Measurements from ENCODE around the gene HMCN1. TPM values are rescaled to one million over a fixed set of nuclear protein-coding genes. Genes with fewer than 3 reads are reported as not detected.

The HMCN1 gene
- total RNA-seq, 1 donor from 2014 or later: 3.4 TPM

DNA sequence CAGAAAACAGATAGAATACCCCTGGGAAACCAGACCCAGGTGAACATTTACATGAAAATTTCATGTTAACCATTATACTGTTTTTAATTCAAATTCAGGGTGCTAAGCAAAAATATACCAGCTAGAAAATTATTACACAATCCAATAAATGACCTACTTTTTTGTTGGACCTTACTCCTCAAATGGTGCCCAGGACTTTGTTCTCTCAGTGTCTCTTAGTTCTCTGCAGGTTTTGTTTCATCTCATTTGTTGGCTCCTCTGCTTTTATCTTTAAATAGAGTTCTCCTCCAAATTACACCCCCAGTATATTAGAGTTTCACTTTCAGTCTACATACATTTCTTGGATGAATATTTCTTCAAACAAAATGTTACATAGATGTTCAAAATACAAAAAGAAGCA is 326.0 kb downstream of the HMCN1 start:
- Mint-ChIP-seq H3K4me1 (ENCODE audit: low read depth) (no peaks in the 10 kb centered on the region), H3K27me3 (no peaks in the 10 kb centered on the region), H3K27ac (no peak overlapping the region), H3K4me3 (ENCODE audit: low read depth) (no peak overlapping the region), H3K36me3 (ENCODE audit: insufficient read depth) (no peaks in the 10 kb centered on the region), H3K9me3 (ENCODE audit: low read depth) (no peaks in the 10 kb centered on the region)
- no peak for DNase-seq (ENCODE audit: low spot score, unreplicated experiment)
- TF ChIP-seq, protein P1, sequence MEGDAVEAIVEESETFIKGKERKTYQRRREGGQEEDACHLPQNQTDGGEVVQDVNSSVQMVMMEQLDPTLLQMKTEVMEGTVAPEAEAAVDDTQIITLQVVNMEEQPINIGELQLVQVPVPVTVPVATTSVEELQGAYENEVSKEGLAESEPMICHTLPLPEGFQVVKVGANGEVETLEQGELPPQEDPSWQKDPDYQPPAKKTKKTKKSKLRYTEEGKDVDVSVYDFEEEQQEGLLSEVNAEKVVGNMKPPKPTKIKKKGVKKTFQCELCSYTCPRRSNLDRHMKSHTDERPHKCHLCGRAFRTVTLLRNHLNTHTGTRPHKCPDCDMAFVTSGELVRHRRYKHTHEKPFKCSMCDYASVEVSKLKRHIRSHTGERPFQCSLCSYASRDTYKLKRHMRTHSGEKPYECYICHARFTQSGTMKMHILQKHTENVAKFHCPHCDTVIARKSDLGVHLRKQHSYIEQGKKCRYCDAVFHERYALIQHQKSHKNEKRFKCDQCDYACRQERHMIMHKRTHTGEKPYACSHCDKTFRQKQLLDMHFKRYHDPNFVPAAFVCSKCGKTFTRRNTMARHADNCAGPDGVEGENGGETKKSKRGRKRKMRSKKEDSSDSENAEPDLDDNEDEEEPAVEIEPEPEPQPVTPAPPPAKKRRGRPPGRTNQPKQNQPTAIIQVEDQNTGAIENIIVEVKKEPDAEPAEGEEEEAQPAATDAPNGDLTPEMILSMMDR (IDR thresholded peaks at IDR 0.05; ENCODE audit: unreplicated experiment): no peak

DNA sequence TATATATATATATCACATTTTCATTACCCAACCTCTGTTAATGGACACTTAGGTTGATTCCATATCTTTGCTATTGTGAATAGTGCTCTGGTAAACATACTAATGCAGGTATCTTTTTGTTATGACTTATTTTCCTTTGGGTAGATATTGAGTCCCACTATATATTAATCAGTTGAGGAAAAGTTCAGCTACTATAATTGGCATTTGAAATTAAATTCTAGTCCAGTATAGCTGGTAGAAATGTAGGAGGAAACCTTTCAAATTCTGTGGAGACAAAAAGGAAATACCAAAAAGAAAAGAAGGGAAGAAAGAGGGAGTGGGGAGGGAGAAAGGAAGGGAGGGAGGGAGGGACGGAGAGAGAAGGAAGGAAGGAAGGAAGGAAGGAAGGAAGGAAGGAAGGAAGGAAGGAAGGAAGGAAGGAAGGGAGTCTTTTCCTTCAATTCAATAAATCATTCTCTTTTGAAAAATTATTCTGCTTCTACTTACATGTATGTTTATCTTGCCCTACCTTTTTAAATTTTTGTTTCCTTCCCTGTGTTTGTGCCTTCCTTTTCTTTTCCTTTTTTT is 329.0 kb downstream of the HMCN1 start:
- Mint-ChIP-seq H3K36me3 (ENCODE audit: insufficient read depth) (no peaks in the 10 kb centered on the region), H3K4me1 (ENCODE audit: low read depth) (no peaks in the 10 kb centered on the region), H3K27ac (no peak overlapping the region), H3K9me3 (ENCODE audit: low read depth) (no peaks in the 10 kb centered on the region), H3K27me3 (no peaks in the 10 kb centered on the region), H3K4me3 (ENCODE audit: low read depth) (no peak overlapping the region)
- TF ChIP-seq, protein P1 (IDR thresholded peaks at IDR 0.05; ENCODE audit: unreplicated experiment): no peak
- DNase-seq (ENCODE audit: low spot score, unreplicated experiment): no peak

DNA sequence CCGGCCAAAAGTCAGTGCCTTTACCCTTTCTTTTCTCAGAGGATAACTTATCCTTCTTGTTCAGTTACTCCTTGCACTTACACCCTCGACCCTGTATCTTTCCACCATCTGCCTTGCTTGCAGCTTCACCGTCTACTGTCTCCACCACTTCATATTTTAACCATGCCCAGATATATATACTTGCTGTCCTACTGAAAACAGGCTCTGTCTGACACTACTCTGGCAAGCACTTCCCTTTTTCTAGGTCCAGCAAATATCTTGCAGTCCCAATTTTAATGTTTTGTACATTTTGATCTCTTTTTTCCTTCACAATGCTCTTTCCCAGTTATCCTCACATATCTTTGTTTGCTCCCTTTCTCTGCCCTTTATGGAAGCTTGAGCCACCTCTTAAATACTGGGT is 332.2 kb downstream of the HMCN1 start:
- no peak overlapping the region for H3K4me3 Mint-ChIP-seq (ENCODE audit: low read depth)
- no peak for DNase-seq (ENCODE audit: low spot score, unreplicated experiment)
- H3K9me3 Mint-ChIP-seq (ENCODE audit: low read depth): no peaks in the 10 kb centered on the region
- no peaks in the 10 kb centered on the region for H3K36me3 Mint-ChIP-seq (ENCODE audit: insufficient read depth)
- no peaks in the 10 kb centered on the region for H3K27me3 Mint-ChIP-seq
- H3K27ac Mint-ChIP-seq: no peak overlapping the region
- H3K4me1 Mint-ChIP-seq (ENCODE audit: low read depth): no peaks in the 10 kb centered on the region
- TF ChIP-seq, protein P1 (IDR thresholded peaks at IDR 0.05; ENCODE audit: unreplicated experiment): no peak

DNA sequence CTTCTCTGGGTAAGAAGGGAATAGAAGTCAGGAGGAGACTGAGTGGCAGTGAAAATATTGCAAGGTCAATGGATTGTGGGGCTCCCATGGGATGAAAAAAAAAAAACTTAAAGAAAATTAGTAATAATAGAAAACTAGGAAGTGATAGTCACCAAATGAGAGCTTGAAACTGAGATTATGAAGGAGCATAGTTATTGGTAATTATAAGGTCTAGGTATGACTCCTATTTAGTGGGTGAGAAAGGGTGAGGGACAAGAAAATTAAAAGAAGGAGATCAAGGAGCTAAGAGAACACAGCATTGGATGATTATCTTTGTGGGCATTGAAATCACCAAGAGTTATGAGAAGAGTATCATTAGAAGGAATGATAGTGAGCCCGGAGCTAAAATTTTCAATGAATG is 339.5 kb downstream of the HMCN1 start:
- no peaks in the 10 kb centered on the region for H3K9me3 Mint-ChIP-seq (ENCODE audit: low read depth)
- H3K27ac Mint-ChIP-seq: no peak overlapping the region
- TF ChIP-seq, protein P1 (IDR thresholded peaks at IDR 0.05; ENCODE audit: unreplicated experiment): no peak
- no peaks in the 10 kb centered on the region for H3K36me3 Mint-ChIP-seq (ENCODE audit: insufficient read depth)
- no peak overlapping the region for H3K4me3 Mint-ChIP-seq (ENCODE audit: low read depth)
- H3K27me3 Mint-ChIP-seq: no peaks in the 10 kb centered on the region
- DNase-seq (ENCODE audit: low spot score, unreplicated experiment): no peak
- peaks cover 5% of the 10 kb centered on the region for H3K4me1 Mint-ChIP-seq (ENCODE audit: low read depth)

DNA sequence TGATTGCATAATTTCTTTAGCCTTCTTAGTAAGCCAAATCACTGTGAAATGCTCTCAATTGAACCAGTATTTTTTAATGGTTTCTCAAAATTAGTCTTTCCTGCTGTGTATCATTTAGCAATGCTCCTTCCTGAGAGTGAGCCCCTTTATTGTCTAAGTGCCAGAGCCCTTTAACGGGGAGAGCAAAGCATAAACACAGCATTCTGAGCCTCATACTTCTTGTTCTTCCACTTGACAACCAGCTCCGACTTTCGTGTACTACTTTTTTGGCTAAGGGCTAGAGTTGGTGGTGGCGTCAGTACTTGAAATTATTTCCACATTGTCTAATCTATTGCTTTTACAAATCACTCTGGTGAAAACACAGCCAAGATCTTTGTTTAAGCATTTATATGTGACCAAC is 341.8 kb downstream of the HMCN1 start:
- TF ChIP-seq, protein P1 (IDR thresholded peaks at IDR 0.05; ENCODE audit: unreplicated experiment): no peak
- no peak overlapping the region for H3K27ac Mint-ChIP-seq

More for the DNA sequence above, 341.8 kb downstream of the HMCN1 start:
- Mint-ChIP-seq H3K4me3 (ENCODE audit: low read depth) (no peak overlapping the region), H3K27me3 (no peaks in the 10 kb centered on the region), H3K36me3 (ENCODE audit: insufficient read depth) (no peaks in the 10 kb centered on the region), H3K4me1 (ENCODE audit: low read depth) (peaks cover 5% of the 10 kb centered on the region), H3K9me3 (ENCODE audit: low read depth) (no peaks in the 10 kb centered on the region)
- DNase-seq (ENCODE audit: low spot score, unreplicated experiment): no peak

Data from progenitor cell of endocrine pancreas (in vitro differentiated cells).